ENCODE data around the gene LRMDA. TPM values are rescaled to one million over a fixed set of nuclear protein-coding genes. Genes with fewer than 3 reads are reported as not detected.

LRMDA gene
- total RNA-seq, 1 experiment from 2014 or later, result 20.3 TPM

DNA sequence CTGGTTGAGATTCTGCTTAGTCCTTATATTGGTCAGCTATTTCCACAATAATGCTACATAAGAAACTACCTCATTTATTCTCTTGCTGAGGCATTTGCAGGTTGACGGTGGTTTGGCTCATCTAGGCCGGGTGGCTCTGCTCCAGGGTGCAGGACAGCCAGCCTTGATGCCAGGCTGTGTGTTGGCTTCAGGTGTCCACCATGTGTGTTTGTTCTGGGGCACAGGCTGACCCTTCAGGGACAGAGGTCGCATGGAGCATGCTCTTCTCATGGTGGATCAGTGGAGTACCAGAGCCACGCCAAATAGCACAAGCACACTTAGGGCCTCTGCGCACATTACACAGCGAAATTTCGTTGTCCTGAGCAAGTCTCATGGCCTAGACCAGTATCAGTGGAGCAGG lies 249.9 kb downstream of the LRMDA start:
- in situ Hi-C loops (cut with HindIII; ENCODE audit: low pct_unique_long_range_greater_than_20kb, low sequenced_read_pairs), result no loop called here
- DNase-seq (ENCODE audit: low read depth), result no peak

GRCh38 chr10:75682649-75683557 lies 251.5 kb downstream of the LRMDA start:
- in situ Hi-C loops (cut with HindIII; ENCODE audit: low pct_unique_long_range_greater_than_20kb, low sequenced_read_pairs), result no loop called here
- DNase-seq (ENCODE audit: low read depth), result no peak

- no peak for DNase-seq (ENCODE audit: low read depth)
- in situ Hi-C loops (cut with HindIII; ENCODE audit: low pct_unique_long_range_greater_than_20kb, low sequenced_read_pairs), result no loop called here
Observed at GRCh38 chr10:75685187-75685586, 253.8 kb downstream of the LRMDA start.

DNA sequence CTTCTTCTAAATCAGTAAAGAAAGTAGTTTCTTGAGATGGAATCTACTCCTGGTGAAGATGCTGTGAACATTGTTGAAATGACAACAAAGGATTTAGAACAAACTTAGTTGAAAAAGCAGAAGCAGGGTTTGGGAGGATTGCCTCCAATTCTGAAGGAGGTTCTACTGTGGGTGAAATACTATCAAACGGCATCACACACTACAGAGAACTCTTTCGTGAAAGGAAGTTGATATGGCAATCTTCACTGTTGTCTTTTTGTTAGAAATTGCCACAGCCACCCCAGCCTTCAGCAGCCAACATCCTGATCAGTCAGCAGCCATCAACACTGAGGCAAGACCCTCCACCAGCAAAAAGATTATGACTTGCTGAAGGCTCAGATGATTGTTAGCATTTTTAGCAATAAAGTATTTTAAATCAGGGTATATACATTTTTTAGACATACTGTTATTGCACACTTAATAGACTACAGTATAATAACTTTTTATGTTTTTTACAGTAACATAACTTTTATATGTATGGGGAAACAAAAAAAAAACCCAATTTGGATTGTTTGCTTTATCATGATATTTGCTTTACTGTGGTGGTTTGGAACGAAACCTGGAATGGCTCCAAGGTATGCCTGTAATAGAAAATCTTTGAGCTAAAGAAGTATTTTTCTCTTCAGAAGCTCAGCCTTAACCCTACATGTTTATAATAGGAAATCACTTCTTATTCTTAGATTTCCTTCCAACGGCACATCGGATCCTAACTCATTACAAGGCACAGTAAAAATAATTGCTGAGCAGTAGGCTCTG lies 257.3 kb downstream of the LRMDA start:
- in situ Hi-C loops (cut with HindIII; ENCODE audit: low pct_unique_long_range_greater_than_20kb, low sequenced_read_pairs), result no loop called here
- DNase-seq (ENCODE audit: low read depth), result no peak

DNA sequence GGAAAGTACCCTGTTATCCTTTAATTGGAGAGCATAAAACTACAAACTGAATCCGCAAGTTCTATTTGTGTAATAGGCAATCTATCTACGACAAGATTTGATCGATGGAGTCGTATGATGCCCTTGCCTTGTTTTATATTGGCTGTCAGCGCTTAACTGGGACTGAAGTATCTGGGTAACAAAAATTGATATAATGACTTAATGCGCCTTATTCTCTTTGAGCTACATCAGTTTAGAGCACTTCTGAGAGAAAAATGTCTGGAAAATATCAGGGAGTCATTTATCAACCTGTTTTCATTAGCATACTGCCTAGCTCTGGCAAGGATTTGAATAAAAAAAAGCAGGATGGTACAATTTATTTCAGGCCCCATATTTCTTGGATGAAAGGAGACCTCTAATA lies 262.1 kb downstream of the LRMDA start:
- DNase-seq (ENCODE audit: low read depth), result no peak
- in situ Hi-C loops (cut with HindIII; ENCODE audit: low pct_unique_long_range_greater_than_20kb, low sequenced_read_pairs), result no loop called here

- in situ Hi-C loops (cut with HindIII; ENCODE audit: low pct_unique_long_range_greater_than_20kb, low sequenced_read_pairs), result no loop called here
- no peak for DNase-seq (ENCODE audit: low read depth)
Observed at GRCh38 chr10:75694269-75694668, 262.8 kb downstream of the LRMDA start.

DNA sequence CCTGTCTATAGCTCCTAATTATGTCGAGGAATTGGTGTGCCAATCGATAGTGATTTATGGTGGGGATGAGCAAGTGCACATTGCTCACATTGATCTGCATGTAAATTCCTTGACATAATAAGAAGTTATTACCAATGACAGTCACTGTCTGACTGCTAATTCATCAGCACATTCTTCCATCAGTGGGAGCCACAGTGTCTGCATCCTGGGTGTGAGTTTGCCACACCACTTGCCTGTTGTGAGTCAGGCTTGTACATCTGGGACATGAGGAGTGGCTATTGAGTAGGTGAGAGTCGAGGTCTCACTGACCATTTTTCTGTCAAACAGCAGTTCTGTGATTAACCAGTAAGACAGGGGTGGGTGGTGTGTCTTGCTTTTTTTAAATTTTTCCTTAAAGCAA lies 263.4 kb downstream of the LRMDA start:
- in situ Hi-C loops (cut with HindIII; ENCODE audit: low pct_unique_long_range_greater_than_20kb, low sequenced_read_pairs), result no loop called here
- DNase-seq (ENCODE audit: low read depth), result no peak

DNA sequence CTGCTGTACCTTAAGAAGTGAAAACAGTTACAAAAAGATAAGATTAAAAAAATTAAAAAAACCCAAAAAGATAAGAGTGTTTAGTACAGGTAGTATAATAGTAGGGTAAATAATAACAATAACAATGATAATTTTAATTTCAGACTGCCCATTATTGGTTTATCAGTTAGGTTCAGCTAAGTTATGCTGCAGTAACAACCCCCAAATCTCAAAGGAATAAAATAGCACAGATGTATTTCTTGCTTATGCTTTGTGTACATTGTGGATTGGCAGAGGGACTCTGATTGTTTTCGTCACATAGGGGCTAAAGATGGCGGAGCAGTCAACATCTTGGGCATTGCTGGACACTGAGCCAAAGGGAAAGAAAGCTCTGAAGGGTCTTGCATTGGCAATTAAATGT lies 264.6 kb downstream of the LRMDA start:
- in situ Hi-C loops (cut with HindIII; ENCODE audit: low pct_unique_long_range_greater_than_20kb, low sequenced_read_pairs), result no loop called here
- no peak for DNase-seq (ENCODE audit: low read depth)

GRCh38 chr10:75696536-75696935 lies 265.1 kb downstream of the LRMDA start:
- in situ Hi-C loops (cut with HindIII; ENCODE audit: low pct_unique_long_range_greater_than_20kb, low sequenced_read_pairs), result no loop called here
- DNase-seq (ENCODE audit: low read depth), result no peak

- in situ Hi-C loops (cut with HindIII; ENCODE audit: low pct_unique_long_range_greater_than_20kb, low sequenced_read_pairs), result no loop called here
Observed at GRCh38 chr10:75703191-75703854, 271.9 kb downstream of the LRMDA start.

DNA sequence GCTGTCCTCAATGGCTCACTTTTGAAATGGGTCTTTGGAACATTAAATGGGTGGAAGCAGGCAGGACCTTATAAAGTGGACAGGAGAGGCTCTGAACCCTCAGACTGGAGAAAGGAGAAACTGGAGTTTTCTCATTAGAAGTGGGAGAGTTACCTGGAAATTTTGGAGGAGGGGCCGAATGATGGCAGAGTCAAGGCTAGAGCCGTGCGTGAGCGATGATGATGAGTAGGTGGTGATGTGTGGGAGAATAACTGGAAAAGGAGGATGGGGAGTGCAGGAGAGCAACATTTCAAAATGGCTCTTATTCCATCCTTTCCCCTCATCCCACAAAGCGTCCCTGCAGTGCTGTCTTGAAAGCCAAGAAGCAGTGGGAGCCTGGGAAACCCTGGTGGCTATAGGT lies 274.0 kb downstream of the LRMDA start:
- in situ Hi-C loops (cut with HindIII; ENCODE audit: low pct_unique_long_range_greater_than_20kb, low sequenced_read_pairs), result no loop called here
- DNase-seq (ENCODE audit: low read depth), result no peak

More at GRCh38 chr10:75703191-75703854, 271.9 kb downstream of the LRMDA start:
- no peak for DNase-seq (ENCODE audit: low read depth)

DNA sequence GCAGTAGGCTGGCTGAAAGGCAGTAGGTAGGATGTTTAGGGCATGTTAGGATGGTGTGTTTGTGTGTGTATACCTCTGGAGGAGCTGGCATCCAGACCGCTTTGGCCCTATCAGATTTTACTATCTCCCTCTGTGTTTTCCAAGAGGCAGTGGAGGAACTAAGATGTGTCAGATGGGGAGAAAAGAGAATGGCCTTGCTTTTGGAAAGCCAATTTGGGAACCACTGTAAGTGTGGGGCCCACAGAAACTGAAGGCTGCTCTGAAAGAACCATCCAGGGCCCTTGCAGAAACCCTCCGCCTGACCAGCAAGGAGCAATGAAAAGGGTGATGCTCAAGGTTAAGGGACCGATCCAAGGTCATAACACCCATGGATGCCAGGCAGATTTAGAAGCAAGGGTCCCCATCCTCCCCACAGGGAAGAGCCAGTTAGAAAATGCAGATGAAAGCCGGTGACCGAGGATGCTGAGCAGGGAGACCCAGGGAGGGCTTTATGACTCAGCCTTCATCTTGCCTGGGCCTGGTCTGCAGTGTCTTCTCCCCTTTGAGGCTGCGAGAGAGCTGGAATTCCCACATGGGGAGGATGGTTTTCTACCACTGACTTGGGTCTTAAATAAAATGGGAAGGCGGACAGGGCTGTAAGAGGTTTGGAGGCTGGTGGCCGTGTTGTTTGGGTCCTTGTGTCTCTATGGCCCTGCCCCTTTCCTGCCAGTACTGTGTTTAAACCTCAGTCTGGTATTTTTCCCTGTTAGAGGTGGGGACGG lies 275.8 kb downstream of the LRMDA start:
- in situ Hi-C loops (cut with HindIII; ENCODE audit: low pct_unique_long_range_greater_than_20kb, low sequenced_read_pairs), result no loop called here
- no peak for DNase-seq (ENCODE audit: low read depth)

DNA sequence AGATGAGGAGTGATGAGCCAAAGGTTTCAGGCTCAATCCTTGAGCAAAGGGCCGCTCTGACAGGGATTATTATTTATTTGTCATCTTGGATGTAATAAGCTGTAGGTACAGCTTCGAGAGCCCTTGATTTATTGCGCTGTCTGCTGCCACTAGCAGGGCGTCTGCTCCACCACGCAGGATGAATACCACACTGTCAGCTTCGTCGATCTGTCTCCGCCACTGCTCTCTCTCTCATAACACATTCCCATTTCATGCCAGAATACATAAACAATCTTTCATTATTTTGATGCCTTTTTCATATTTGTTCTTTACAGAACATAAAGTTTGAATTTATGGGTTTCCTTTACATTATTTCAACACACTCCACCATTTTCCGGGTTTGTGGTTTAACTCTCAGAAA lies 276.6 kb downstream of the LRMDA start:
- DNase-seq (ENCODE audit: low read depth), result no peak
- in situ Hi-C loops (cut with HindIII; ENCODE audit: low pct_unique_long_range_greater_than_20kb, low sequenced_read_pairs), result no loop called here

DNA sequence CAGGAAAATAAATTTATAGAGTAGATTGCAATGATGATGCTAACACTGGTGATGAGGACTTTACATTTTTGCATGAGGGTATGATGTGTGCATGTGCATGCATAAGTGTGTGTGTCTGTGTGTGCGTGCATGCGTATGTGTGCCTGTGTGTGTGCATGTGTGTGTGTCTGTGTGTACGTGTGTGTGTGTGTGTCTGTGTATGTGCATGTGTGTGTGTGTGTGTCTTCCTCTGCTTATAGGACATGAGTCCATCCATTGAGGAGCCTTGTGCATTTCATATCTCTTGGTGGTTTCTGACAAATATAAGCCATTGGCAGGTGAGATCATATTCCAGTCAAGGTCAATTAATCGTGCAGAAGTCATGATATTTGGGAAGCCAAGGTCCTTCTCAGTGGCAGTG lies 277.8 kb downstream of the LRMDA start:
- in situ Hi-C loops (cut with HindIII; ENCODE audit: low pct_unique_long_range_greater_than_20kb, low sequenced_read_pairs), result no loop called here
- DNase-seq (ENCODE audit: low read depth), result no peak

DNA sequence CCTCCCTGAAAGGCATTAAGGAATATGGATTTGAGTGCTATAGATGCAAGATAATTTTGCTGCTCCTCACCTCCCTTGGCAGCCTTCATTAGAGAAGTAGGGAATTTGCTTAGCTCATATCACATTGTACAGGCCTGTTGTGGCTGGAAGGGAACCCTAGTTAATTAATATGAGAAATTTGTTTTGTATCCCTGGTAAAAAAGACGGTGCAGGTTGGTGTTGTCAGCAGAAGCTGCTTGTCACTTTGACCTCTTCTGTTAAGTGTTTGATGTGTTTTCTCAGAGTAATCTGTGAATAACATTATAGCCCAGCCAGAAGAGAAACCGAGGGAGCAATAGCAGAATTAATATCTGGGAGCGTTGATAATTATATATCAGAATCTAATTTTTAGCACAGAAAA lies 278.4 kb downstream of the LRMDA start:
- in situ Hi-C loops (cut with HindIII; ENCODE audit: low pct_unique_long_range_greater_than_20kb, low sequenced_read_pairs), result no loop called here
- no peak for DNase-seq (ENCODE audit: low read depth)

GRCh38 chr10:75712242-75712880 lies 280.9 kb downstream of the LRMDA start:
- no peak for DNase-seq (ENCODE audit: low read depth)
- in situ Hi-C loops (cut with HindIII; ENCODE audit: low pct_unique_long_range_greater_than_20kb, low sequenced_read_pairs), result no loop called here

DNA sequence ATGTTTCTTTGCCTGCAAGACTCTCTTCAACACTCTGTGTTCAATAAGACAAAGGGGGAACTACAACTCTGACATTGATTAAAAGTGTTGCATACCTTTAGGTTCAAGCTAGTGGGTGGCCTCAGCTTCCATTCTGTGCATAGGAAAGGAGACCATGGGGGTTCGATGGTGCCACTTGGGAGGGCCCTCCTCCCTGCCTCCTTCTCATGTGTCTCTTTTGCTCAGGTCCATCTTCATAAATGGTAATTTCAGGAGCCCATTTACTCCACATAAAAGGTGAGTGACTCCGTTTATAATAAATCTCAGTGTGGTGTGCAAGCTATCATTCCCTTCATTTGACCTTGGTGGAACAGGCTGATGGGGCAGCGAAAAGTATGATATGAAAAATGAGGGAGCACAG lies 285.1 kb downstream of the LRMDA start:
- in situ Hi-C loops (cut with HindIII; ENCODE audit: low pct_unique_long_range_greater_than_20kb, low sequenced_read_pairs), result no loop called here
- no peak for DNase-seq (ENCODE audit: low read depth)
